Natural killer cell (primary cell): ENCODE data around the gene SH3TC2. TPM values are rescaled to one million over a fixed set of nuclear protein-coding genes. Genes with fewer than 3 reads are reported as not detected.

Source experiments
- ATAC-seq, 3 donors: fragments of 150-1000 bp in 2 of 3; fragments of 200-7000 bp in 1 of 3; cut with Tn5 transposase; 1 replicate in 1 of 3; 2 replicates in 2 of 3; pipeline ENCODE4 v1.10.0; 2021; ENCODE audit warnings: mild to moderate bottlenecking in 2 of 3, moderate library complexity in 2 of 3
- DNase-seq, 2 donors: peaks; one replicate each; pipeline versions ENCODE4 v3.0.0 to v3.0.0-alpha.2; 2013 to 2021; ENCODE audit warnings: mixed read lengths in 1 of 2
- H3K27ac ChIP-seq: one replicate; pipeline ENCODE4 v1.5.1; 2013; ENCODE audit warnings: mild to moderate bottlenecking, low read length
- H3K27me3 ChIP-seq: one replicate; pipeline ENCODE4 v1.6.1; 2013; ENCODE audit warnings: low read length; ENCODE audit not compliant: control insufficient read depth, insufficient read depth
- H3K36me3 ChIP-seq: one replicate; pipeline ENCODE4 v1.6.1; 2013; ENCODE audit warnings: low read length; ENCODE audit not compliant: control insufficient read depth, insufficient read depth
- H3K4me1 ChIP-seq: one replicate; pipeline ENCODE4 v1.6.1; 2013; ENCODE audit warnings: low read length; ENCODE audit not compliant: control insufficient read depth, insufficient read depth
- H3K4me3 ChIP-seq: one replicate; pipeline ENCODE4 v1.5.1; 2013; ENCODE audit warnings: low read length
- H3K9me3 ChIP-seq: one replicate; pipeline ENCODE4 v1.6.1; 2013; ENCODE audit warnings: low read length; ENCODE audit not compliant: control insufficient read depth, insufficient read depth
- H3K27ac Mint-ChIP-seq, 2 donors: one replicate each; pipeline ENCODE4 v1.8.0; 2022; ENCODE audit warnings: mild to moderate bottlenecking in 2 of 2, mixed read lengths in 2 of 2, moderate library complexity in 1 of 2
- H3K27me3 Mint-ChIP-seq, 2 donors: one replicate each; pipeline ENCODE4 v1.8.0; 2022; ENCODE audit warnings: low read depth in 2 of 2, mixed read lengths in 2 of 2
- H3K36me3 Mint-ChIP-seq: one replicate; pipeline ENCODE4 v1.8.0; 2022; ENCODE audit warnings: mixed read lengths
- H3K4me1 Mint-ChIP-seq, 2 donors: one replicate each; pipeline ENCODE4 v1.8.0; 2022; ENCODE audit warnings: mixed read lengths in 2 of 2
- H3K4me3 Mint-ChIP-seq: one replicate; pipeline ENCODE4 v1.8.0; 2022; ENCODE audit warnings: mild to moderate bottlenecking, moderate library complexity, mixed read lengths
- H3K9me3 Mint-ChIP-seq, 2 donors: one replicate each; pipeline ENCODE4 v1.8.0; 2022; ENCODE audit warnings: mixed read lengths in 2 of 2
- CTCF ChIP-seq: fragments of 200-600 bp; IDR thresholded peaks from one replicate; pipeline ENCODE4 v1.8.0; 2022; ENCODE audit warnings: antibody characterized with exemption
- WGBS: methylation state at CpG from one replicate; pipeline ENCODE4 v1.1.7; 2013; ENCODE audit warnings: missing lambda C conversion rate; ENCODE audit not compliant: insufficient coverage; 5-methylcytosine and 5-hydroxymethylcytosine counted together
- intact Hi-C: fragments of 100-400 bp; cut with micrococcal nuclease; formaldehyde crosslinking; loops from one replicate; pipeline ENCODE4 v1.14.2; 2022
- total RNA-seq, 4 donors: library from RNA; stranded (reverse); fragments of 120-200 nt in 1 of 4; gene quantifications; one replicate each; pipeline versions ENCODE4 v1.2.3 to v1.2.4, GENCODE V29; 2013 to 2022

Gene SH3TC2
- total RNA-seq: under 1 TPM; 0.11 to 0.68 (median 0.58) TPM
- 2.4 TPM for total RNA-seq (2013)

- H3K4me3 Mint-ChIP-seq: no peak within 1 kb of the TSS
- no peaks in the 10 kb centered on the region for H3K9me3 Mint-ChIP-seq
- intact Hi-C loops: no loop called here
- H3K4me1 Mint-ChIP-seq: peaks cover 0 to 8% of the 10 kb centered on the region in 2 donors
- whole genome bisulfite sequencing: 70% methylated on average over 9 of the region's 9 CpGs
- TF ChIP-seq CTCF: no peak
- no peaks in the 10 kb centered on the region for H3K36me3 Mint-ChIP-seq
- Histone ChIP-seq H3K4me3 (no peak within 1 kb of the TSS), H3K27ac (no peak within 1 kb of the TSS), H3K36me3 (no peaks in the 10 kb centered on the region), H3K4me1 (no peaks in the 10 kb centered on the region), H3K9me3 (no peaks in the 10 kb centered on the region), H3K27me3 (no peaks in the 10 kb centered on the region)
- DNase-seq (no peak), ATAC-seq (no peak)
- peaks cover 5% of the 10 kb centered on the region in 2 donors for H3K27me3 Mint-ChIP-seq
- H3K27ac Mint-ChIP-seq: no peak within 1 kb of the TSS
Observed at GRCh38 chr5:149063017-149063687, at the start of gene SH3TC2. Gene SH3TC2, minus strand, starts transcription at chr5:149063062. Its CDS starts 40 bp downstream, at chr5:149063022.

GRCh38 chr5:149110406-149110805 lies 47.5 kb upstream of the SH3TC2 start:
- no peak overlapping the region for H3K27ac Mint-ChIP-seq
- no peaks in the 10 kb centered on the region for H3K36me3 Mint-ChIP-seq
- 77% methylated on average over 2 of the region's 4 CpGs for WGBS
- intact Hi-C loops: no loop called here
- H3K36me3 ChIP-seq: no peaks in the 10 kb centered on the region
- DNase-seq (no peak), ATAC-seq (no peak)
- no peak for TF ChIP-seq CTCF
- no peak overlapping the region for H3K4me3 Mint-ChIP-seq
- no peak overlapping the region for H3K27ac ChIP-seq
- H3K9me3 ChIP-seq: no peaks in the 10 kb centered on the region
- no peak overlapping the region for H3K4me3 ChIP-seq
- H3K4me1 Mint-ChIP-seq: no peaks in the 10 kb centered on the region
- H3K4me1 ChIP-seq: no peaks in the 10 kb centered on the region
- no peaks in the 10 kb centered on the region for H3K27me3 ChIP-seq
- no peaks in the 10 kb centered on the region for H3K27me3 Mint-ChIP-seq
- no peaks in the 10 kb centered on the region for H3K9me3 Mint-ChIP-seq

- Mint-ChIP-seq H3K4me1 (no peaks in the 10 kb centered on the region), H3K27ac (no peak overlapping the region), H3K4me3 (no peak overlapping the region), H3K27me3 (no peaks in the 10 kb centered on the region), H3K36me3 (no peaks in the 10 kb centered on the region), H3K9me3 (no peaks in the 10 kb centered on the region)
- Histone ChIP-seq H3K36me3 (no peaks in the 10 kb centered on the region), H3K4me1 (no peaks in the 10 kb centered on the region), H3K4me3 (no peak overlapping the region), H3K27me3 (no peaks in the 10 kb centered on the region), H3K9me3 (no peaks in the 10 kb centered on the region), H3K27ac (no peak overlapping the region)
- intact Hi-C loops: no loop called here
- 93% methylated on average over 2 of the region's 2 CpGs for WGBS
- DNase-seq: no peak
- ATAC-seq: no peak
- no peak for TF ChIP-seq CTCF
Observed at GRCh38 chr5:149108651-149109280, 45.9 kb upstream of the SH3TC2 start.
